ENCODE data around the gene NRP2. TPM values are rescaled to one million over a fixed set of nuclear protein-coding genes. Genes with fewer than 3 reads are reported as not detected.

The NRP2 gene
- total RNA-seq, 1 experiment from 2014 or later, result 1.2 TPM

- no peak overlapping the region for H3K9ac ChIP-seq (ENCODE audit: low read length)
- intact Hi-C loops (cut with micrococcal nuclease), result no loop called here
- H3K9me3 ChIP-seq (ENCODE audit: control insufficient read depth in 1 of 2, insufficient read depth in 1 of 2, low read depth in 1 of 2, low read length in 2 of 2), result no peaks in the 10 kb centered on the region
- ChIA-PET RAD21 (ENCODE audit: low non-redundant PET in 1 of 2, low total read pairs in 2 of 2, uncharacterized antibody in 2 of 2, unreplicated experiment in 2 of 2) (no interaction called here), CTCF (interaction anchor here (1.2 to 2.0 kb wide), 2 partner anchors 34 to 206 kb away, joined by 5 to 6 read pairs; no protein-coding TSS in a partner anchor), POLR2A (no interaction called here)
- no peaks in the 10 kb centered on the region for H3K79me2 ChIP-seq (ENCODE audit: insufficient read depth, low read length)
- peaks cover 0 to 5% of the 10 kb centered on the region in 2 experiments; a peak in 1 of 4 replicates for H3K4me1 ChIP-seq (ENCODE audit: control insufficient read depth in 1 of 2, insufficient read depth in 2 of 2, low read length in 2 of 2)
- ATAC-seq (no peak), DNase-seq (ENCODE audit: low read depth, low spot score) (no peak)
- no TSS peak for BruUV-seq (replicated peaks)
- H3K27ac ChIP-seq (ENCODE audit: low read depth, low read length), result no peak overlapping the region
- H3K4me2 ChIP-seq (ENCODE audit: low read length), result no peak overlapping the region
- H2AFZ ChIP-seq (ENCODE audit: low read depth, low read length, poor library complexity, severe bottlenecking), result no peak overlapping the region
- H3K27me3 ChIP-seq (ENCODE audit: insufficient read depth, low read length), result no peaks in the 10 kb centered on the region
- TF ChIP-seq CBX3 (IDR thresholded peaks at IDR 0.05; ENCODE audit: low read depth) (no peak), POLR2A (IDR thresholded peaks at IDR 0.05; ENCODE audit: borderline replicate concordance, extremely low read depth, insufficient read depth, insufficient read length) (no peak)
- H3K36me3 ChIP-seq (ENCODE audit: control insufficient read depth in 1 of 2, insufficient read depth in 2 of 2, low read length in 2 of 2), result no peaks in the 10 kb centered on the region
- H3K9me2 ChIP-seq (ENCODE audit: insufficient read depth), result no peaks in the 10 kb centered on the region
- H4K20me1 ChIP-seq (ENCODE audit: insufficient read depth), result no peaks in the 10 kb centered on the region
- H3K4me3 ChIP-seq (replicated peaks in 1 of 2; ENCODE audit: low read depth in 1 of 2, low read length in 2 of 2), result no peak overlapping the region
These were observed 37.5 kb downstream of the NRP2 start for GRCh38 chr2:205719847-205720246.

DNA sequence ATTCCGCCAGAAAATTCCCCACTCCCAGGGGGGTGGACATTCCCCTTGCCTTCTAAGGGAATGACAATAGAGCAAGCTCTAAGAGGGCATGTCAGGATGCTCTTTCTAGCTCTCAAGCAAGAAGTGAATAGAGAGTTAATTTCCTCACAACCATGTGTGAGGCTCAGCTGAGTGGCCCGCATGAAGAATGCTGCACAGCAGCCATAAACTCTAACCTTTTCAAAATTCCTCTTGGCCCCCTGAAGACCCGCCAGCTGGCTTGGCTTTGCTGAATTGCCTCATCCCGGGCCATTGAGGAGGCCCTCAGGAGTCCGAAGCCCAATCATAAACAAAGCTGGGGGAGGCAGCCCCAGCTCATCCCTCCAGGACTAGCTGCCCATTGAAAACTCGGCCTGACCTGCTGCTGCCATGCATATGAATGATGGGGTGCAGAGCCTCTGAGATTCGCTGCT, 38.2 kb downstream of the NRP2 start:
- no peak overlapping the region for H3K4me2 ChIP-seq (ENCODE audit: low read length)
- no peaks in the 10 kb centered on the region for H3K27me3 ChIP-seq (ENCODE audit: insufficient read depth, low read length)
- TF ChIP-seq POLR2AphosphoS5 (IDR thresholded peaks at IDR 0.05; ENCODE audit: low read depth, low read length), result no peak
- TF ChIP-seq RAD21 (IDR thresholded peaks at IDR 0.05; ENCODE audit: low read depth), result no peak
- no peak for ATAC-seq
- ChIA-PET POLR2A (no interaction called here), CTCF (interaction anchor here (1.2 to 2.0 kb wide), 3 partner anchors 14 to 205 kb away, joined by 3 to 6 read pairs (median 5); no protein-coding TSS in a partner anchor), RAD21 (ENCODE audit: low non-redundant PET in 1 of 2, low total read pairs in 2 of 2, uncharacterized antibody in 2 of 2, unreplicated experiment in 2 of 2) (no interaction called here)
- H3K9me3 ChIP-seq (ENCODE audit: control insufficient read depth in 1 of 2, insufficient read depth in 1 of 2, low read depth in 1 of 2, low read length in 2 of 2), result no peaks in the 10 kb centered on the region
- BruUV-seq (replicated peaks), result no TSS peak
- no peak overlapping the region for H3K4me3 ChIP-seq (replicated peaks in 1 of 2; ENCODE audit: low read depth in 1 of 2, low read length in 2 of 2)
- no peaks in the 10 kb centered on the region for H4K20me1 ChIP-seq (ENCODE audit: insufficient read depth)
- no peak overlapping the region for H3K9ac ChIP-seq (ENCODE audit: low read length)
- H2AFZ ChIP-seq (ENCODE audit: low read depth, low read length, poor library complexity, severe bottlenecking), result no peak overlapping the region
- intact Hi-C loops (cut with micrococcal nuclease), result no loop called here
- no peaks in the 10 kb centered on the region for H3K79me2 ChIP-seq (ENCODE audit: insufficient read depth, low read length)
- no peaks in the 10 kb centered on the region for H3K36me3 ChIP-seq (ENCODE audit: control insufficient read depth in 1 of 2, insufficient read depth in 2 of 2, low read length in 2 of 2)
- no peaks in the 10 kb centered on the region for H3K9me2 ChIP-seq (ENCODE audit: insufficient read depth)
- DNase-seq (ENCODE audit: low read depth, low spot score), result no peak
- peaks cover 0 to 5% of the 10 kb centered on the region in 2 experiments; a peak in 1 of 4 replicates for H3K4me1 ChIP-seq (ENCODE audit: control insufficient read depth in 1 of 2, insufficient read depth in 2 of 2, low read length in 2 of 2)
- H3K27ac ChIP-seq (ENCODE audit: low read depth, low read length), result no peak overlapping the region

Data from HCT116 (cell line).